H1 (cell line): ENCODE measurements around the gene UBL4A. TPM values are rescaled to one million over a fixed set of nuclear protein-coding genes. Genes with fewer than 3 reads are reported as not detected.

Experiments used
- ASH2L ChIP-seq: fragments of 200-600, 300-600 bp; sonication (generic); IDR thresholded peaks from one replicate; pipeline ENCODE4 v1.7.1; 2017; ENCODE audit warnings: low read length
- CREB1 ChIP-seq: IDR thresholded peaks from 2 replicates; pipeline ENCODE4 v1.6.1; 2012; ENCODE audit warnings: inconsistent platforms
- EP300 ChIP-seq, 2 experiments: IDR thresholded peaks; 1 replicate in 1 of 2; 2 replicates in 1 of 2; pipeline ENCODE4 v1.6.1; 2011 to 2012; ENCODE audit warnings: low read depth in 2 of 2, low read length in 2 of 2, mild to moderate bottlenecking in 2 of 2, borderline replicate concordance in 1 of 2, inconsistent platforms in 1 of 2, moderate library complexity in 1 of 2
- HDAC2 ChIP-seq, 2 experiments: fragments of 300-600 bp in 1 of 2; sonication (generic) in 1 of 2; IDR thresholded peaks; 2 replicates each; pipeline ENCODE4 v1.6.1; 2011 to 2012; ENCODE audit warnings: low read depth in 2 of 2, low read length in 2 of 2, mild to moderate bottlenecking in 2 of 2, moderate library complexity in 2 of 2, borderline replicate concordance in 1 of 2, inconsistent platforms in 1 of 2
- KDM4A ChIP-seq: IDR thresholded peaks from one replicate; pipeline ENCODE4 v1.7.1; 2012; ENCODE audit warnings: low read depth, mild to moderate bottlenecking, moderate library complexity, low read length, inconsistent platforms; ENCODE audit not compliant: severe bottlenecking
- RAD21 ChIP-seq, 2 experiments: IDR thresholded peaks in 1 of 2; conservative IDR thresholded peaks in 1 of 2; 2 replicates each; pipeline ENCODE4 v1.6.1; 2011; ENCODE audit warnings: low read depth in 2 of 2, low read length in 2 of 2, improper control_type of control experiment in 1 of 2, inconsistent platforms in 1 of 2, mild to moderate bottlenecking in 1 of 2, moderate library complexity in 1 of 2
- TAF1 ChIP-seq: IDR thresholded peaks from 2 replicates; pipeline ENCODE4 v1.6.1; 2011; ENCODE audit warnings: mild to moderate bottlenecking, low read depth, low read length
- YY1 ChIP-seq: IDR thresholded peaks from 2 replicates; pipeline ENCODE4 v1.6.1; 2011; ENCODE audit warnings: low read depth, mild to moderate bottlenecking, low read length
- polyA plus RNA-seq, 7 experiments: library from polyadenylated mRNA; depleted of rRNA in 3 of 7; stranded (reverse) in 5 of 7; unstranded in 2 of 7; fragments of >200 nt in 5 of 7; fragments of 200-250 nt in 2 of 7; gene quantifications; 1 replicate in 5 of 7; 2 replicates in 1 of 7; 4 replicates in 1 of 7; pipeline versions ENCODE4 v1.2.1 to v1.2.3, GENCODE V29; 2011 to 2013; ENCODE audit warnings: missing spikeins in 2 of 7, mixed read lengths in 2 of 7
- total RNA-seq: library from RNA; stranded (reverse); fragmentation: NEBNext Ultra II Directional; extraction: Animal tissue kit (Norgen Biotek cat#: 25700); gene quantifications from 2 replicates; pipeline ENCODE4 v1.2.1, GENCODE V29; 2021
- TF ChIP-seq, protein P1 (sequence below): IDR thresholded peaks from 2 replicates; pipeline ENCODE4 v1.6.1; 2012; ENCODE audit warnings: low read length, inconsistent platforms

The UBL4A gene
- total and polyA plus RNA-seq, 2 of the 8 experiments (the other 6 are each of a cell fraction or from before 2014, with no cell fraction given): 23.1 to 31.7 TPM

DNA sequence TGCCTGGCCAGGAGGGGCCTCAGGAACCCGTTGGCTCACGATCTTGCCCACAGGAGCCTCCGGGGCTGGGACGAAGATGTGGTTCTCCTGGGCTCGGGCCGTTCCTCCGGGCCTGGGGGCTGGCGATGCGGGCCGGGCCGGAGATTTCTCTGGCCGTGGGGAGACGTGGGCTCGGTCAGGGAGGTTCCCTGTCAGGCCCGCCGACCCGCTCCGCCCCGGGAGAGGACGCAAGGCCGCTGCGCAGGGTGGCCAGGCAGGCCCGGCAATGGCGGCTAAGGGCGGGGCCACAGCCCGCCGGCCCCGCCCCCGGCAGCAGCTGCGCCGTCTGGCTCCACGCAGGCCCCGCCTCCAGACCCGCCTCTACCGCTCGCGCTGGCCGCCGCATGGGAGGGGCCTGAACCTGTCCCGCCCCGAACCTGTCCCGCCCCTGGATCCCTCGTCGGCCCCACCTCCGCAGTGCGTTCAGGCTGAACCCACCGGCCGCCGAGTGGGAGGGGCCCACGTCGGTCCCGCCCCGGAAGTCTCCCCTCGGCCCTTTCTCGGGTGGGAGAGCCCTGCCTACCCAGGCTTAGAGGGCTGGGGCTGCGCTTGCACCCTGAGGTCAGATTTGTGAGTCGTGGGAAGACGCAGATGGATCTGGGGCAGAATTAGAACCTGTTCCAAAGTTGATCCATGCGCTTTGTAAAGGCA is 29.7 kb upstream of the UBL4A start, which contains the start of gene FAM3A (continued):
- no peak for TF ChIP-seq CREB1
- TF ChIP-seq ASH2L: no peak
- 0 out of 2 replicates have a peak, but pooled peaks have one; percentile 24 for TF ChIP-seq TAF1
- TF ChIP-seq, protein P1, sequence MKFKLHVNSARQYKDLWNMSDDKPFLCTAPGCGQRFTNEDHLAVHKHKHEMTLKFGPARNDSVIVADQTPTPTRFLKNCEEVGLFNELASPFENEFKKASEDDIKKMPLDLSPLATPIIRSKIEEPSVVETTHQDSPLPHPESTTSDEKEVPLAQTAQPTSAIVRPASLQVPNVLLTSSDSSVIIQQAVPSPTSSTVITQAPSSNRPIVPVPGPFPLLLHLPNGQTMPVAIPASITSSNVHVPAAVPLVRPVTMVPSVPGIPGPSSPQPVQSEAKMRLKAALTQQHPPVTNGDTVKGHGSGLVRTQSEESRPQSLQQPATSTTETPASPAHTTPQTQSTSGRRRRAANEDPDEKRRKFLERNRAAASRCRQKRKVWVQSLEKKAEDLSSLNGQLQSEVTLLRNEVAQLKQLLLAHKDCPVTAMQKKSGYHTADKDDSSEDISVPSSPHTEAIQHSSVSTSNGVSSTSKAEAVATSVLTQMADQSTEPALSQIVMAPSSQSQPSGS: no peak
- TF ChIP-seq RAD21 (IDR thresholded peaks at IDR 0.05 in 1 of 2, conservative IDR thresholded peaks at IDR 0.05 in 1 of 2; ENCODE audit: low read depth in 2 of 2, low read length in 2 of 2): no peak
- no peak for TF ChIP-seq HDAC2 (IDR thresholded peaks at IDR 0.05; ENCODE audit: borderline replicate concordance in 1 of 2, low read depth in 2 of 2, low read length in 2 of 2)
- TF ChIP-seq EP300 (IDR thresholded peaks at IDR 0.05; ENCODE audit: borderline replicate concordance in 1 of 2, low read depth in 2 of 2, low read length in 2 of 2): no peak
- peak; percentile 89 for TF ChIP-seq YY1
- peak; percentile 66 for TF ChIP-seq KDM4A
- TF ChIP-seq, all 59 proteins: peak for 8
